Hematopoietic multipotent progenitor cell treated with erythropoietin and hydrocortisone succinate and interleukin-3 and kit ligand, for 8 days (in vitro differentiated cells): ENCODE results near the gene KRTAP22-1.

Experiments
- DNase-seq: peaks from one replicate; pipeline ENCODE4 v3.0.0-alpha.2; 2015

KRTAP22-1 gene

DNA sequence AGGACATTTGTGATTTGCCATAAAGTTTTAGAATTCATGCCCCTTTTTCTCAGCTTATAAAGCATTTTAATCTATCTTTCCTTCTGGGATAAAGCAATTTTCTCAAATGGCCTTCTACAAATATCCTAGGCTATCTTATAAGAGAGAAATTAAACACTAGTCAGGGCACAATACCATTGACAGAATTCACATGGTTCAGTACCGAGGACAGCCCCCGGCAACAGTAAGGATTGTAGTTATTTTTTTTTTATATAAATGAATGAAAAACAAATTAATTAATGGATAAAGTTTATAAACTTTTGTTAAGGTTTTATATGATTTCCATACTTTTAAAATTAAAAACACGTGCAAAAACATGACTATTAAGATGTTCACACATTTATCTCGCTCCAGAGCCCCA is 27.2 kb downstream of the KRTAP22-1 start:
- DNase-seq = no peak

- DNase-seq = no peak
Measured at GRCh38 chr21:30629200-30629599, 28.3 kb downstream of the KRTAP22-1 start.

DNA sequence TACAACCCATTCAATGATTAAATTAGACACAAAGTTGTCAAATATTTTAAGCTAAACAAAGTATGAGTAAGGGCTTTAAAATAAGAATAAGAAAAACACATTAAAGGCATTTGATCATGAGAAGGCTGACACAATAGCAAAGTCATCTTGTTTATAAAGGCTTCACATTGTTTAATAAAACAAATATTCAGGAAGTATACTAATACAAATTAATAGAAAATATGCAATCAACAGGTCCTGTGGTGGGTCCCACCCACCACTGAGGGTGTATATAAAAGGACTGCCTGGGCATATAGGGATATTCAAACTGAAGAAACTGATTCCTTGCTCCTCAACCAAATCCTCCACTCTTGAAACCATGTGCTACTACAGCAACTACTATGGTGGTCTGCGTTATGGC is 34.0 kb downstream of the KRTAP22-1 start, which contains the start of gene KRTAP20-2:
KRTAP20-2 (plus strand) TSS at position 301 of the 400 bp plus-strand sequence; CDS start at position 359, 58 bp downstream.
- DNase-seq = no peak

GRCh38 chr21:30638686-30639085 is 37.8 kb downstream of the KRTAP22-1 start:
- DNase-seq = no peak

DNA sequence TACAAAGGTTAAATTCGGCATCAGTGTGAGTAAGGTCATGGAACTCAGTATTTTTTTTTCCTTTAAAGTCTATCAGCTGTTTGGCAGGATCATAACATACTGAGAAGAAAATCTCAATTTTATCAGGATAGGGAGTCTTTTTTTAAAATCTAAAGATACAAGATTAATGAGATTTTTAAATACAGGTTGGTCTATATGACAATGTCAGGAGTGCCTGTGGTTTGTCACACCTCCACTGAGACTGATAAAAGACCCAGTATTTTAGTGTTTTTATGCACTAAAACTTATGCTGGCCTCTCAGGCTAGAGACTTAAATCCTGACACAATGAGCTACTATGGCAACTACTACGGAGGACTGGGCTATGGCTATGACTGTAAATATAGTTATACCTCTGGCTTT is 41.7 kb downstream of the KRTAP22-1 start, which contains the start of gene KRTAP20-3:
KRTAP20-3 (plus strand) TSS at position 301 of the 400 bp plus-strand sequence.
- no peak for DNase-seq

DNA sequence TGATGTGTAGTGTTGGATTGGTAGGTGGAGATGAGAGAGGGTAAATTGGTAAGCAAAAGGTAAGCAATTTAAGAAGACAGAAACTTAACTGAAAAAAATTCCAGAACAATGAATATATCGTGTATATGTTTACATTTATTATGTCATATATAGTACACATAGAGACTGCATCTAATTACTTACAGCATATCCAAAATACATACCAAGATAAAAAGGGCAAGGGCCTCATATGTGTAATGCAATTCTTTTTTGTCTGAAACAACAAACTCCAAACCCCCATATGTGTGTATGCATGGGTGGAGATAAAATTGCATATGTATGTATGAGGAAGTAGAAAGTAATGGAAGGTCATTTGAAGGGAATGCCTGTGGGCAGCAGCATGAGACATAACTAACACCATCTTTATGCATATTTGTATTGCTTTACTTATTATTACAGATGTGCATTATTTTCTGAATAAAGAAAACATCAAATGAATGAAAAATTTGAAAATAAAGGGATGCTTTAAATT is 46.1 kb downstream of the KRTAP22-1 start:
- no peak for DNase-seq
